HCT116 (cell line): ENCODE results near the gene HLA-DMA.

ENCODE experiments used
- CTCF ChIP-seq, 3 experiments: fragments of 200-600 bp in 1 of 3; sonication (generic) in 1 of 3; IDR thresholded peaks in 2 of 3; conservative IDR thresholded peaks in 1 of 3; 2 replicates each; pipeline ENCODE4 v1.5.1; 2012 to 2017; ENCODE audit warnings: low read depth in 2 of 3, low read length in 2 of 3, antibody characterized with exemption in 1 of 3, borderline replicate concordance in 1 of 3, control low read depth in 1 of 3, mild to moderate bottlenecking in 1 of 3, mixed read lengths in 1 of 3, mixed run types in 1 of 3, moderate library complexity in 1 of 3; ENCODE audit not compliant: insufficient read depth in 1 of 3
- EZH2 ChIP-seq: fragments of 200-600 bp; sonication (generic); IDR thresholded peaks from 2 replicates; pipeline ENCODE4 v1.6.1; 2017; ENCODE audit warnings: antibody characterized with exemption, mixed run types
- FOSL1 ChIP-seq: IDR thresholded peaks from 2 replicates; pipeline ENCODE4 v1.6.1; 2012; ENCODE audit warnings: low read depth
- POLR2AphosphoS5 ChIP-seq: IDR thresholded peaks from 2 replicates; pipeline ENCODE4 v1.6.1; 2011; ENCODE audit warnings: mild to moderate bottlenecking, low read depth, low read length, moderate library complexity
- SP1 ChIP-seq: IDR thresholded peaks from 2 replicates; pipeline ENCODE4 v1.6.1; 2012; ENCODE audit warnings: low read depth

GRCh38 chr6:32937230-32937633, 15.7 kb downstream of the HLA-DMA start:
- TF ChIP-seq CTCF (IDR thresholded peaks at IDR 0.05 in 2 of 3, conservative IDR thresholded peaks at IDR 0.05 in 1 of 3; ENCODE audit: borderline replicate concordance in 1 of 3, insufficient read depth in 1 of 3, low read depth in 2 of 3, low read length in 2 of 3): no peak
- no peak for TF ChIP-seq EZH2
- TF ChIP-seq FOSL1: no peak
- no peak for TF ChIP-seq POLR2AphosphoS5
- TF ChIP-seq SP1: no peak
